Amygdala (tissue), 56 donors: ENCODE measurements around the gene KCNIP4.

Experiments used
- DNase-seq, 56 donors: peaks; one replicate each; lab custom pipeline; 2025; lab: John Stamatoyannopoulos, UW

The KCNIP4 gene

GRCh38 chr4:20901851-20902250, 1046.7 kb downstream of the KCNIP4 start:
- DNase-seq, result no peak

- DNase-seq, result no peak
Measured at GRCh38 chr4:20899591-20899990, 1049.0 kb downstream of the KCNIP4 start.

GRCh38 chr4:20895988-20896387, 1052.6 kb downstream of the KCNIP4 start:
- DNase-seq, result no peak

- no peak for DNase-seq
Measured at GRCh38 chr4:20895208-20895607, 1053.4 kb downstream of the KCNIP4 start.

GRCh38 chr4:20890761-20891160, 1057.8 kb downstream of the KCNIP4 start:
- DNase-seq, result no peak

- no peak for DNase-seq
Measured at GRCh38 chr4:20889901-20890300, 1058.7 kb downstream of the KCNIP4 start.

GRCh38 chr4:20883677-20884076, 1064.9 kb downstream of the KCNIP4 start:
- DNase-seq, result no peak

GRCh38 chr4:20883231-20883630, 1065.3 kb downstream of the KCNIP4 start:
- no peak for DNase-seq

GRCh38 chr4:20882500-20882899, 1066.1 kb downstream of the KCNIP4 start:
- peak in 1 of 56 donors; percentile 4 for DNase-seq

- DNase-seq, result no peak
Measured at GRCh38 chr4:20881658-20882057, 1066.9 kb downstream of the KCNIP4 start.

GRCh38 chr4:20878806-20879205, 1069.8 kb downstream of the KCNIP4 start:
- no peak for DNase-seq

- DNase-seq, result no peak
Measured at GRCh38 chr4:20870436-20870835, 1078.1 kb downstream of the KCNIP4 start.

- no peak for DNase-seq
Measured at GRCh38 chr4:20868108-20868507, 1080.5 kb downstream of the KCNIP4 start.

- DNase-seq, result no peak
Measured at GRCh38 chr4:20860878-20861277, 1087.7 kb downstream of the KCNIP4 start.

- DNase-seq, result no peak
Measured at GRCh38 chr4:20859097-20859781, 1089.3 kb downstream of the KCNIP4 start.

GRCh38 chr4:20857081-20857480, 1091.5 kb downstream of the KCNIP4 start:
- no peak for DNase-seq

GRCh38 chr4:20847124-20847747, 1101.3 kb downstream of the KCNIP4 start:
- peak in 2 of 56 donors; percentile 2 for DNase-seq

- DNase-seq, result no peak
Measured at GRCh38 chr4:20844311-20844710, 1104.3 kb downstream of the KCNIP4 start.

- DNase-seq, result no peak
Measured at GRCh38 chr4:20840648-20841190, 1107.9 kb downstream of the KCNIP4 start.

- no peak for DNase-seq
Measured at GRCh38 chr4:20839957-20840356, 1108.6 kb downstream of the KCNIP4 start.

GRCh38 chr4:20838476-20838875, 1110.1 kb downstream of the KCNIP4 start:
- no peak for DNase-seq

GRCh38 chr4:20832826-20833225, 1115.7 kb downstream of the KCNIP4 start:
- DNase-seq, result no peak
